WERI-Rb-1 (cell line): ENCODE data around the gene TKT.

ENCODE experiments used
- DNase-seq: peaks from one replicate; pipeline ENCODE4 v3.0.0-alpha.2; 2020
- H3K27ac ChIP-seq: fragments of 250-450 bp; sonication (Bioruptor Pico); 2 replicates; pipeline ENCODE4 v1.5.1; 2020; ENCODE audit warnings: mild to moderate bottlenecking, moderate library complexity
- H3K27me3 ChIP-seq: fragments of 250-450 bp; sonication (Bioruptor Pico); 2 replicates; pipeline ENCODE4 v1.5.1; 2021; ENCODE audit warnings: mild to moderate bottlenecking, low read depth, moderate library complexity; ENCODE audit not compliant: insufficient read depth, severe bottlenecking
- H3K36me3 ChIP-seq: fragments of 250-450 bp; sonication (Bioruptor Pico); 2 replicates; pipeline ENCODE4 v1.5.1; 2020; ENCODE audit warnings: mild to moderate bottlenecking, moderate library complexity
- H3K4me3 ChIP-seq: 2 replicates; pipeline ENCODE4 v1.5.1; 2011; ENCODE audit warnings: low read depth, mild to moderate bottlenecking, control low read depth, low read length
- H3K9me3 ChIP-seq: fragments of 250-450 bp; sonication (Bioruptor Pico); 2 replicates; pipeline ENCODE4 v1.5.1; 2021; ENCODE audit warnings: mild to moderate bottlenecking, moderate library complexity; ENCODE audit not compliant: severe bottlenecking
- TF ChIP-seq, protein P1 (sequence below): IDR thresholded peaks from 2 replicates; pipeline ENCODE4 v1.5.1; 2011; ENCODE audit warnings: low read depth, mild to moderate bottlenecking, control low read depth, inconsistent platforms, low read length

The TKT gene

DNA sequence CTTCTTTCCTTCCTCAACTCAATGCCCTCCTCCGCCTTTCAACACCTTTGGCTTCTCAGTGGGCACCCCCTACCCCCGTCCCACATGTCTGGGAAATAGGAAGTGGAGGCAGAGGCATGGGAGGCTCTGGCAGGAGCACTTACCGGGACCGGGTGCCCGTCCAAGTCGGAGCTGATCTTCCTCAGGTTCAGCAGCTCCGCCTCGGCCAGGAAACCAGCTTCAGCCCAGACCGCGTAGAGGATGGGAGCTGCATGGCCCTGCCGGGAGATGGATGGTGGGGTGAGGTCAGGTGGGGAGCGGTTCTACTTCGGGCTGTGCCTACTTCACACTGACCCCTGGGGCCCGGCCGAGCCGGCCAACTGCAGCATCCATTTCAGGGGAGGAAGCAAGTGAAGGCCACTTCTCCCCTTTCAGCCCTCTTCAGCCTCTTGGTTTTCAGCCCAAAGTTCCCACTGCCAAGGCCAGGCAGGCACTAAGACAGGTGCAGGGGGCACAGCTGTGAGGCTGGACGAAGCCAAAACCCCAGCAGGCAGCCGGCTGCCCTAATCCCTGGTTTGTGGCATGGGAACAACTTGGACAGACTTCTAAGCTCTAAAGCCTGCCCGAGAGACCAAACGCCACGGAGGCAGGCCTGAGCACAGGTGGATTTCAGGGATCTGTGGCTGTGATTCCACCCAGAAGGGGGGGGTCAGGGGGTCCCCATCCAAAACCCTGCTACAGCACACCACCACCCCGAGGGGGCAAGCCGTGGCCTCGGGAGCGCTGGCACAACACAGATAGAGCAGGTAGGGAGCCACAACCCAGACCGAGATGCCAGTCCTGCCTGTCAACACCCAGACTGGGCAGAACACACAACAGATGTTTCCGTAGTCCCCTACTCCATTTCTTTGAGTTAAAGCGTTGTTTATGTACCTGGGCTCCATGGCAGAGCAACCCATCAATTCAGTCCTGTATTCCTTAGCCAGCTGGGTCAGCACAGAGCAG lies 14.5 kb downstream of the TKT start:
- peaks cover 2% of the 10 kb centered on the region for H3K9me3 ChIP-seq
- TF ChIP-seq, protein P1, sequence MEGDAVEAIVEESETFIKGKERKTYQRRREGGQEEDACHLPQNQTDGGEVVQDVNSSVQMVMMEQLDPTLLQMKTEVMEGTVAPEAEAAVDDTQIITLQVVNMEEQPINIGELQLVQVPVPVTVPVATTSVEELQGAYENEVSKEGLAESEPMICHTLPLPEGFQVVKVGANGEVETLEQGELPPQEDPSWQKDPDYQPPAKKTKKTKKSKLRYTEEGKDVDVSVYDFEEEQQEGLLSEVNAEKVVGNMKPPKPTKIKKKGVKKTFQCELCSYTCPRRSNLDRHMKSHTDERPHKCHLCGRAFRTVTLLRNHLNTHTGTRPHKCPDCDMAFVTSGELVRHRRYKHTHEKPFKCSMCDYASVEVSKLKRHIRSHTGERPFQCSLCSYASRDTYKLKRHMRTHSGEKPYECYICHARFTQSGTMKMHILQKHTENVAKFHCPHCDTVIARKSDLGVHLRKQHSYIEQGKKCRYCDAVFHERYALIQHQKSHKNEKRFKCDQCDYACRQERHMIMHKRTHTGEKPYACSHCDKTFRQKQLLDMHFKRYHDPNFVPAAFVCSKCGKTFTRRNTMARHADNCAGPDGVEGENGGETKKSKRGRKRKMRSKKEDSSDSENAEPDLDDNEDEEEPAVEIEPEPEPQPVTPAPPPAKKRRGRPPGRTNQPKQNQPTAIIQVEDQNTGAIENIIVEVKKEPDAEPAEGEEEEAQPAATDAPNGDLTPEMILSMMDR: no peak
- no peak overlapping the region for H3K4me3 ChIP-seq
- no peak for DNase-seq
- H3K36me3 ChIP-seq: peaks cover 63% of the 10 kb centered on the region
- no peak overlapping the region for H3K27ac ChIP-seq
- no peaks in the 10 kb centered on the region for H3K27me3 ChIP-seq

DNA sequence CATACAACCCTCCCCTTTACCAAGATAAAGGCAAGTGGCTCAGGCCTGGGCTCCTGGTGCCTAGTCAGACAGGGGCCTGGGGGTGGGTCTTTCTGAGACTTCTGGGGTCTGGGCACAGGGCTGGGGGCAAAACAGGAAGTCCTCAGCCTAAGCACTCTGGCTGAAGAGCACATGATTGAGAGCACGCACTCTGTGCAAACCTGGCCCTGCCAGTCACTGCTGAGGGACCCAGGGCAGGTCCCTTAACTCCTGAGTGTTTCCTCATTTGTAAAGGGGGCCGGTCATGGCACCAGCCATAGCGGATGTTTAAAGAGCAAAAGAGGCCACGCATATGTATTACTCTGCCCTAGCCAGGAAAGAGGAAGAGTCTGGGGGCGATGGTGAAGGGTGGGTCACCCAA lies 16.0 kb downstream of the TKT start:
- Histone ChIP-seq H3K27ac (no peak overlapping the region), H3K9me3 (no peaks in the 10 kb centered on the region), H3K4me3 (no peak overlapping the region), H3K36me3 (peaks cover 70% of the 10 kb centered on the region), H3K27me3 (no peaks in the 10 kb centered on the region)
- TF ChIP-seq, protein P1: no peak
- no peak for DNase-seq

DNA sequence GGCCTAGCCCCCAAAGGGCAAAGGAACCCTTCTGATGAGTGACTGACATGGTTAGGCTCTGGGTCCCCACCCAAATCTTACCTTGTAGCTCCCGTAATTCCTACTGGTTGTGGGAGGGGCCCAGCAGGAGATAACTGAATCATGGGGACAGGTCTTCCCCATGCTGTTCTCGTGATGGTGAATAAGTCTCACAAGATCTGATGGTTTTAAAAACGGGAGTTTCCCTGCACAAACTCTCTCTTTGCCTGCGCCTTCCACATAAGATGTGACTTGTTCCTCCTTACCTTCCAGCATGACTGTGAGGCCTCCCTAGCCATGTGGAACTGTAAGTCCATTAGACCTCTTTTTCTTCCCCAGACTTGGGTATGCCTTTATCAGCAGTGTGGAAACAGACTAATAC lies 16.9 kb downstream of the TKT start:
- no peak overlapping the region for H3K27ac ChIP-seq
- no peaks in the 10 kb centered on the region for H3K9me3 ChIP-seq
- no peaks in the 10 kb centered on the region for H3K27me3 ChIP-seq
- TF ChIP-seq, protein P1: no peak
- H3K36me3 ChIP-seq: peaks cover 79% of the 10 kb centered on the region
- DNase-seq: no peak
- no peak overlapping the region for H3K4me3 ChIP-seq

DNA sequence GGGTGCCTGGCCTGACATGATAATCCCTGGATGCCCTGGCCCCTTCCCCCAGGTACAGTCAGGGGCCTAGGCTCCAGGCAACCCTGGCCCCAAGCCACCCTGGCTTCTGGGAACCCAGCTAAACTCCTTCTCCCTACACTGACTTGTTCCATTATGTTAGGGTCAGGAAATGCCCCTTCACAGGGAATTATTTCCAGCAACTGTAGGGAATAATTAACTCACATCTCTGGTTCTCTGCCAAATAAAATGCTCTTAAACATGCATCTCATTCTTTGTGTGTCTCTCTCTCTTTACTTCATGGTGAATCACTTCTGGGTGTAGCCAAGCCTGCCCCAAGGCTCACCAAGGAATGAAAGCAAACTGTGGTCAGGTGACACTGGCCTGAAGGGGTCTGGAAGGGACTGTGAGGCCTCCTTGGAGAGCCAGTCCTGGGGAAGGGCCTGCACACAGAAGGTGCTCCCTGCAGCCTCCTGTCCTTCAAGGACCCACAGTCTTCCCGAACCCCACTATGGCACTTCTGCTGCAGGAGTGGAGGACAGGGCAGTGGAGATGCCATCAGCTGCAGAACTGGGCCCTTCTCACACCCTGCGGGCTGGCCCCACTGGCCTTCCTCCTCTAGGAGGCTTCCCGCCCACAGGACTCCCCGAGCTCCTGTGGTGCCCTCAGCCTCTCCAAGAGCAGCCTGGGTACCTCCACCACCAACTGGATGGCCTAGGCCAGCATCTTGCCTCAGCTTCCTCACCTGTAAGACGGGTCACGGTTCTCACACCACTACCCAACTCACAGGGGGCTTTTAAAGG lies 17.6 kb downstream of the TKT start:
- no peak for DNase-seq
- H3K36me3 ChIP-seq: peaks cover 85% of the 10 kb centered on the region
- H3K9me3 ChIP-seq: no peaks in the 10 kb centered on the region
- H3K4me3 ChIP-seq: no peak overlapping the region
- TF ChIP-seq, protein P1: no peak
- no peaks in the 10 kb centered on the region for H3K27me3 ChIP-seq
- no peak overlapping the region for H3K27ac ChIP-seq

DNA sequence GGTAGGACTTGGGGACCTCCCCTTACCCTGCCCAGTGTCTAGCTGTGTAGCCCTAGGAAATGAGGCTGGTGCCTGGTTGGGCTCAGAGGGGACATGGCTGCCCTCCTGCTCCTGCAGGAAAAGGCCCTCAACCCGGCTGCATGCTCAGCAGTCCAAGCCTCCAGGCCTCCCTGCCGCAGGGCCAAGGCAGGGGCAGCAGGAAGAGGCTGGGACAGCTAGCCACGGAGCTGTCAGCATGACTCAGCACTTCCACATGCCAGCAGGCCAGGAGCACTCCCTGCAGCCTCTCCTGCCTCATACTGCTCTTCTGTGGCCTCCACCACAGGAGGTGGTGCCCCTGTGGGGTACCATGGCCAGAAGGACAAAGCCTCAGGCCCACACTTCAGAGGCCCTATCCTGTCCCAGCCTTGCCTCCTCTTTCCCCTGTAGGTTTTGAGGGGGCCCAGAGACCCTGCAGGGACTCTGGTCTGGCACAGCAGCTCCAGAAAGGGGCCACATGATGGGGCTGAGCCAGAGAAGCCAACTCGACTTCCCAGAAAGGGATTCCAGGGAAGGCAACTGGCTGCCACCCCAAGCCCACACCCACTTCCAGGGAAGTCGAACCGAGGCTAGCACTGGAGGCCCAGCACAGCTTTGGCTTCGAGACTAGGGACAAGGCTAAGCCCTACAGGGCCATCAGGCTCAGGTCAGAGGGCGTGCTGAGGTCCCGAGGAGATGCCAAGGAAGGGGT lies 19.5 kb downstream of the TKT start:
- DNase-seq: no peak
- TF ChIP-seq, protein P1: no peak
- Histone ChIP-seq H3K36me3 (peaks cover 94% of the 10 kb centered on the region), H3K27me3 (no peaks in the 10 kb centered on the region), H3K27ac (no peak overlapping the region), H3K9me3 (no peaks in the 10 kb centered on the region), H3K4me3 (no peak overlapping the region)
